ENCODE data around the gene PICK1. TPM values are rescaled to one million over a fixed set of nuclear protein-coding genes. Genes with fewer than 3 reads are reported as not detected.

Gene PICK1
- total and polyA plus RNA-seq, 4 donors: 5.8 to 25.8 (median 13.1) TPM

DNA sequence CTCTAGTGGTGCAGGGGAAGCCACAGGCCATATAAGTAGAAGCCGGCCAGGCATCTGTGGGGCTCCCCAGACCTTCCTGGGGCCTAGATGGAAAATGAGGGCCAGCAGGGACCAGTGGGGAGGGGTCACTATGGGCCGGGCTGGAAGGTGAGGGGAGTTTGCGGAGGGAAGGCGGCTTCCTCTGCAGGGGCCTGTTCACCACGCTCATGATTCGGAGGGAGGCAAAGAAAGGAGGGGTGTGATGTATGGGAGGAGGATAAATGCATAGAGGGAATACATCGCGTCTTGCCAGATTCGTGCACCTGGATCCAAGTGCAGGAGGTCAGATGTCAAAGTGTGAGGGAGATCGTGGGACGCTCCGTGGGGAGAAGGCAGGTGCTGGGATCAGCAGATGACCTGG is 19.9 kb downstream of the PICK1 start:
- no peaks in the 10 kb centered on the region for H3K9me3 ChIP-seq (ENCODE audit: control insufficient read depth in 4 of 4, low read length in 3 of 4)
- H3K36me3 ChIP-seq (ENCODE audit: control insufficient read depth in 4 of 4, insufficient read depth in 3 of 4, low read depth in 1 of 4, low read length in 3 of 4): peaks cover 4 to 17% (median 13%) of the 10 kb centered on the region in 4 donors
- peaks cover 9 to 27% (median 15%) of the 10 kb centered on the region in 4 donors for H3K4me1 ChIP-seq (ENCODE audit: control insufficient read depth in 4 of 4, insufficient read depth in 4 of 4, low read length in 3 of 4)
- 82% methylated on average over 12 of the region's 12 CpGs for WGBS
- no peak overlapping the region for H3K4me3 ChIP-seq (ENCODE audit: low read depth in 1 of 3, low read length in 3 of 3)
- DNase-seq (ENCODE audit: low spot score): no peak
- TF ChIP-seq, protein P1, sequence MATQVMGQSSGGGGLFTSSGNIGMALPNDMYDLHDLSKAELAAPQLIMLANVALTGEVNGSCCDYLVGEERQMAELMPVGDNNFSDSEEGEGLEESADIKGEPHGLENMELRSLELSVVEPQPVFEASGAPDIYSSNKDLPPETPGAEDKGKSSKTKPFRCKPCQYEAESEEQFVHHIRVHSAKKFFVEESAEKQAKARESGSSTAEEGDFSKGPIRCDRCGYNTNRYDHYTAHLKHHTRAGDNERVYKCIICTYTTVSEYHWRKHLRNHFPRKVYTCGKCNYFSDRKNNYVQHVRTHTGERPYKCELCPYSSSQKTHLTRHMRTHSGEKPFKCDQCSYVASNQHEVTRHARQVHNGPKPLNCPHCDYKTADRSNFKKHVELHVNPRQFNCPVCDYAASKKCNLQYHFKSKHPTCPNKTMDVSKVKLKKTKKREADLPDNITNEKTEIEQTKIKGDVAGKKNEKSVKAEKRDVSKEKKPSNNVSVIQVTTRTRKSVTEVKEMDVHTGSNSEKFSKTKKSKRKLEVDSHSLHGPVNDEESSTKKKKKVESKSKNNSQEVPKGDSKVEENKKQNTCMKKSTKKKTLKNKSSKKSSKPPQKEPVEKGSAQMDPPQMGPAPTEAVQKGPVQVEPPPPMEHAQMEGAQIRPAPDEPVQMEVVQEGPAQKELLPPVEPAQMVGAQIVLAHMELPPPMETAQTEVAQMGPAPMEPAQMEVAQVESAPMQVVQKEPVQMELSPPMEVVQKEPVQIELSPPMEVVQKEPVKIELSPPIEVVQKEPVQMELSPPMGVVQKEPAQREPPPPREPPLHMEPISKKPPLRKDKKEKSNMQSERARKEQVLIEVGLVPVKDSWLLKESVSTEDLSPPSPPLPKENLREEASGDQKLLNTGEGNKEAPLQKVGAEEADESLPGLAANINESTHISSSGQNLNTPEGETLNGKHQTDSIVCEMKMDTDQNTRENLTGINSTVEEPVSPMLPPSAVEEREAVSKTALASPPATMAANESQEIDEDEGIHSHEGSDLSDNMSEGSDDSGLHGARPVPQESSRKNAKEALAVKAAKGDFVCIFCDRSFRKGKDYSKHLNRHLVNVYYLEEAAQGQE (IDR thresholded peaks at IDR 0.05): no peak
- TF ChIP-seq, protein P2, sequence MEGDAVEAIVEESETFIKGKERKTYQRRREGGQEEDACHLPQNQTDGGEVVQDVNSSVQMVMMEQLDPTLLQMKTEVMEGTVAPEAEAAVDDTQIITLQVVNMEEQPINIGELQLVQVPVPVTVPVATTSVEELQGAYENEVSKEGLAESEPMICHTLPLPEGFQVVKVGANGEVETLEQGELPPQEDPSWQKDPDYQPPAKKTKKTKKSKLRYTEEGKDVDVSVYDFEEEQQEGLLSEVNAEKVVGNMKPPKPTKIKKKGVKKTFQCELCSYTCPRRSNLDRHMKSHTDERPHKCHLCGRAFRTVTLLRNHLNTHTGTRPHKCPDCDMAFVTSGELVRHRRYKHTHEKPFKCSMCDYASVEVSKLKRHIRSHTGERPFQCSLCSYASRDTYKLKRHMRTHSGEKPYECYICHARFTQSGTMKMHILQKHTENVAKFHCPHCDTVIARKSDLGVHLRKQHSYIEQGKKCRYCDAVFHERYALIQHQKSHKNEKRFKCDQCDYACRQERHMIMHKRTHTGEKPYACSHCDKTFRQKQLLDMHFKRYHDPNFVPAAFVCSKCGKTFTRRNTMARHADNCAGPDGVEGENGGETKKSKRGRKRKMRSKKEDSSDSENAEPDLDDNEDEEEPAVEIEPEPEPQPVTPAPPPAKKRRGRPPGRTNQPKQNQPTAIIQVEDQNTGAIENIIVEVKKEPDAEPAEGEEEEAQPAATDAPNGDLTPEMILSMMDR (IDR thresholded peaks at IDR 0.05; ENCODE audit: low read depth, low read length, missing input control): no peak
- TF ChIP-seq FOXA1 (IDR thresholded peaks at IDR 0.05): no peak
- TF ChIP-seq, protein P3, sequence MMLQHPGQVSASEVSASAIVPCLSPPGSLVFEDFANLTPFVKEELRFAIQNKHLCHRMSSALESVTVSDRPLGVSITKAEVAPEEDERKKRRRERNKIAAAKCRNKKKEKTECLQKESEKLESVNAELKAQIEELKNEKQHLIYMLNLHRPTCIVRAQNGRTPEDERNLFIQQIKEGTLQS (IDR thresholded peaks at IDR 0.05): no peak
- TF ChIP-seq GABPA (IDR thresholded peaks at IDR 0.05 in 1 of 2, conservative IDR thresholded peaks at IDR 0.05 in 1 of 2): no peak
- TF ChIP-seq NR2F2 (IDR thresholded peaks at IDR 0.05): no peak
- TF ChIP-seq EGR1 (IDR thresholded peaks at IDR 0.05; ENCODE audit: low read depth in 2 of 2): no peak
- no peak for TF ChIP-seq JUND (IDR thresholded peaks at IDR 0.05)
- no peak for TF ChIP-seq RXRA (IDR thresholded peaks at IDR 0.05)
- no peak for TF ChIP-seq RAD21 (IDR thresholded peaks at IDR 0.05)
- TF ChIP-seq YY1 (IDR thresholded peaks at IDR 0.05): no peak
- TF ChIP-seq HNF4G (IDR thresholded peaks at IDR 0.05): no peak
- no peak for TF ChIP-seq HNF4A (conservative IDR thresholded peaks at IDR 0.05)
- TF ChIP-seq, protein P4, sequence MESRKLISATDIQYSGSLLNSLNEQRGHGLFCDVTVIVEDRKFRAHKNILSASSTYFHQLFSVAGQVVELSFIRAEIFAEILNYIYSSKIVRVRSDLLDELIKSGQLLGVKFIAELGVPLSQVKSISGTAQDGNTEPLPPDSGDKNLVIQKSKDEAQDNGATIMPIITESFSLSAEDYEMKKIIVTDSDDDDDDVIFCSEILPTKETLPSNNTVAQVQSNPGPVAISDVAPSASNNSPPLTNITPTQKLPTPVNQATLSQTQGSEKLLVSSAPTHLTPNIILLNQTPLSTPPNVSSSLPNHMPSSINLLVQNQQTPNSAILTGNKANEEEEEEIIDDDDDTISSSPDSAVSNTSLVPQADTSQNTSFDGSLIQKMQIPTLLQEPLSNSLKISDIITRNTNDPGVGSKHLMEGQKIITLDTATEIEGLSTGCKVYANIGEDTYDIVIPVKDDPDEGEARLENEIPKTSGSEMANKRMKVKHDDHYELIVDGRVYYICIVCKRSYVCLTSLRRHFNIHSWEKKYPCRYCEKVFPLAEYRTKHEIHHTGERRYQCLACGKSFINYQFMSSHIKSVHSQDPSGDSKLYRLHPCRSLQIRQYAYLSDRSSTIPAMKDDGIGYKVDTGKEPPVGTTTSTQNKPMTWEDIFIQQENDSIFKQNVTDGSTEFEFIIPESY (IDR thresholded peaks at IDR 0.05): no peak
- TF ChIP-seq, protein P5, sequence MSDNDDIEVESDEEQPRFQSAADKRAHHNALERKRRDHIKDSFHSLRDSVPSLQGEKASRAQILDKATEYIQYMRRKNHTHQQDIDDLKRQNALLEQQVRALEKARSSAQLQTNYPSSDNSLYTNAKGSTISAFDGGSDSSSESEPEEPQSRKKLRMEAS (IDR thresholded peaks at IDR 0.05): no peak
- no peak for TF ChIP-seq SP1 (IDR thresholded peaks at IDR 0.05)
- H3K9ac ChIP-seq (ENCODE audit: low read depth in 1 of 2, low read length in 2 of 2): no peak overlapping the region
- H3K27me3 ChIP-seq (ENCODE audit: control insufficient read depth in 4 of 4, insufficient read depth in 4 of 4, low read length in 3 of 4): no peaks in the 10 kb centered on the region
- H3K27ac ChIP-seq (ENCODE audit: low read depth in 1 of 2, low read length in 2 of 2): no peak overlapping the region

DNA sequence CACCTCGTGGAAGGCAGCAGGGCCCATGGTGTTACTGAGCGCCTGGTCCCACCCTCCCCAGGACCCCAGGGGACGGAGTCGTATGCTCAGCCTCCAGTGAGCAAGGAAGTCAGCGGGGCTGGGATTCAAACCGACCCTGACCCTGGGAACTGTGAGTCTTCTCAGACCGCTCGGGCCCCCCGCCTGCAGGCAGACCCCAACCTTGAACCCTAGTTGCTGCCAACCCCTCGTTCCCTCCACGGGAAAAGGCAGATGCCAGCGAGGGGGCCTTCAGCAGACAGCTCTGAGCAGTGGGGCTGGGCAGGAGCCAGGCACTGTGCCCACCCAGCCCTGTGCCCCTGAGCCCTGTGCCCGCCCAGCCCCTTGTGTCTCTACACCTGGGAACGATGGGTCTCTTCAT is 20.4 kb downstream of the PICK1 start:
- 88% methylated on average over 14 of the region's 14 CpGs for WGBS
- H3K9ac ChIP-seq (ENCODE audit: low read depth in 1 of 2, low read length in 2 of 2): no peak overlapping the region
- DNase-seq (ENCODE audit: low spot score): no peak
- peaks cover 9 to 27% (median 16%) of the 10 kb centered on the region in 4 donors for H3K4me1 ChIP-seq (ENCODE audit: control insufficient read depth in 4 of 4, insufficient read depth in 4 of 4, low read length in 3 of 4)
- H3K9me3 ChIP-seq (ENCODE audit: control insufficient read depth in 4 of 4, low read length in 3 of 4): no peaks in the 10 kb centered on the region
- TF ChIP-seq, protein P5 (IDR thresholded peaks at IDR 0.05): no peak
- H3K4me3 ChIP-seq (ENCODE audit: low read depth in 1 of 3, low read length in 3 of 3): no peak overlapping the region
- H3K36me3 ChIP-seq (ENCODE audit: control insufficient read depth in 4 of 4, insufficient read depth in 3 of 4, low read depth in 1 of 4, low read length in 3 of 4): peaks cover 2 to 14% (median 10%) of the 10 kb centered on the region in 4 donors
- H3K27ac ChIP-seq (ENCODE audit: low read depth in 1 of 2, low read length in 2 of 2): no peak overlapping the region
- no peaks in the 10 kb centered on the region for H3K27me3 ChIP-seq (ENCODE audit: control insufficient read depth in 4 of 4, insufficient read depth in 4 of 4, low read length in 3 of 4)

Data from liver (tissue), 9 donors.